HEK293 (cell line): ENCODE data around the gene SMIM43.
A peak's percentile ranks its signal among the peaks of the same experiment; 100 is the strongest.

ENCODE experiments used
- CTCF ChIA-PET: fragments of 350-600 bp; formaldehyde crosslinking; extraction: SDS; loops from one replicate; lab custom pipeline; 2021; ENCODE audit warnings: antibody characterized with exemption; lab: Yijun Ruan, JAX
- POLR2A ChIA-PET: fragments of 300-600 bp; formaldehyde crosslinking; extraction: SDS; loops from one replicate; lab custom pipeline; 2020; ENCODE audit warnings: antibody characterized with exemption, inconsistent platforms; lab: Yijun Ruan, JAX
- H3K27ac ChIP-seq: fragments of 200-500 bp; sonication (Bioruptor generic); 2 replicates; pipeline ENCODE4 v1.5.1; 2014; ENCODE audit warnings: low read depth, low read length, control low read depth, inconsistent platforms; ENCODE audit errors: extremely low read depth
- H3K36me3 ChIP-seq, 2 experiments: fragments of 200-500 bp in 1 of 2; sonication (Bioruptor generic) in 1 of 2; 1 replicate in 1 of 2; 2 replicates in 1 of 2; pipeline ENCODE4 v1.5.1; 2014 to 2017; ENCODE audit warnings: inconsistent platforms in 2 of 2, low read length in 2 of 2; ENCODE audit not compliant: control insufficient read depth in 2 of 2, insufficient read depth in 1 of 2
- H3K4me1 ChIP-seq: fragments of 200-500 bp; sonication (Bioruptor generic); 2 replicates; pipeline ENCODE4 v1.5.1; 2014; ENCODE audit warnings: mild to moderate bottlenecking, low read length, inconsistent platforms; ENCODE audit not compliant: control insufficient read depth, insufficient read depth
- H3K4me3 ChIP-seq: 2 replicates; pipeline ENCODE4 v1.5.1; 2011; ENCODE audit warnings: low read depth, mild to moderate bottlenecking, control low read depth, low read length, moderate library complexity
- H3K9me3 ChIP-seq: fragments of 200-500 bp; sonication (Bioruptor generic); 2 replicates; pipeline ENCODE4 v1.5.1; 2014; ENCODE audit warnings: low read depth, low read length, inconsistent platforms; ENCODE audit not compliant: control insufficient read depth, insufficient read depth
- KLF1 ChIP-seq: fragments of 450-650 bp; formaldehyde crosslinking; IDR thresholded peaks from 2 replicates; pipeline ENCODE4 v1.5.1; 2016; ENCODE audit warnings: missing biosample characterization, missing genetic modification characterization
- KLF10 ChIP-seq: fragments of 450-650 bp; IDR thresholded peaks from 2 replicates; pipeline ENCODE4 v1.5.1; 2018; ENCODE audit warnings: missing biosample characterization, mild to moderate bottlenecking, missing genetic modification characterization
- PRDM1 ChIP-seq: fragments of 450-650 bp; formaldehyde crosslinking; IDR thresholded peaks from 2 replicates; pipeline ENCODE4; 2016; ENCODE audit warnings: missing biosample characterization, missing genetic modification characterization
- SP7 ChIP-seq: fragments of 450-650 bp; formaldehyde crosslinking; IDR thresholded peaks from 2 replicates; pipeline ENCODE4 v1.5.1; 2016; ENCODE audit warnings: missing biosample characterization, missing genetic modification characterization
- ZBTB48 ChIP-seq: fragments of 450-650 bp; formaldehyde crosslinking; IDR thresholded peaks from 2 replicates; pipeline ENCODE4 v1.5.1; 2016; ENCODE audit warnings: missing biosample characterization, missing genetic modification characterization
- ZFHX2 ChIP-seq: fragments of 450-650 bp; formaldehyde crosslinking; conservative IDR thresholded peaks from 2 replicates; pipeline ENCODE4 v1.5.1; 2016; ENCODE audit warnings: missing biosample characterization, missing genetic modification characterization
- ZNF112 ChIP-seq: fragments of 450-650 bp; formaldehyde crosslinking; IDR thresholded peaks from 2 replicates; pipeline ENCODE4 v1.5.0; 2017; ENCODE audit warnings: missing biosample characterization, missing genetic modification characterization
- ZNF132 ChIP-seq: fragments of 450-650 bp; formaldehyde crosslinking; IDR thresholded peaks from 2 replicates; pipeline ENCODE4 v1.5.1; 2017; ENCODE audit warnings: missing biosample characterization, missing genetic modification characterization, borderline replicate concordance
- ZNF140 ChIP-seq: fragments of 450-650 bp; formaldehyde crosslinking; IDR thresholded peaks from 2 replicates; pipeline ENCODE4 v1.5.1; 2016; ENCODE audit warnings: missing biosample characterization, missing genetic modification characterization
- ZNF16 ChIP-seq: fragments of 450-650 bp; formaldehyde crosslinking; IDR thresholded peaks from 2 replicates; pipeline ENCODE4 v1.5.1; 2016; ENCODE audit warnings: low read depth, missing biosample characterization, missing genetic modification characterization
- ZNF214 ChIP-seq: fragments of 450-650 bp; formaldehyde crosslinking; IDR thresholded peaks from 2 replicates; pipeline ENCODE4 v1.5.1; 2017; ENCODE audit warnings: missing biosample characterization, mild to moderate bottlenecking, missing genetic modification characterization, borderline replicate concordance
- ZNF292 ChIP-seq: fragments of 450-650 bp; formaldehyde crosslinking; IDR thresholded peaks from 2 replicates; pipeline ENCODE4 v1.5.1; 2016; ENCODE audit warnings: low read depth, missing biosample characterization, missing genetic modification characterization, borderline replicate concordance
- ZNF350 ChIP-seq: fragments of 450-650 bp; formaldehyde crosslinking; IDR thresholded peaks from 2 replicates; pipeline ENCODE4 v1.5.0; 2017; ENCODE audit warnings: missing biosample characterization, mild to moderate bottlenecking, missing genetic modification characterization
- ZNF391 ChIP-seq: fragments of 450-650 bp; formaldehyde crosslinking; IDR thresholded peaks from 2 replicates; pipeline ENCODE4 v1.5.1; 2016; ENCODE audit warnings: low read depth, missing biosample characterization, missing genetic modification characterization, borderline replicate concordance
- ZNF404 ChIP-seq: fragments of 450-650 bp; formaldehyde crosslinking; IDR thresholded peaks from 2 replicates; pipeline ENCODE4 v1.5.1; 2017; ENCODE audit warnings: missing biosample characterization, missing genetic modification characterization
- ZNF473 ChIP-seq: fragments of 450-650 bp; formaldehyde crosslinking; IDR thresholded peaks from 2 replicates; pipeline ENCODE4 v1.5.1; 2017; ENCODE audit warnings: missing biosample characterization, missing genetic modification characterization
- ZNF544 ChIP-seq: fragments of 450-650 bp; formaldehyde crosslinking; IDR thresholded peaks from 2 replicates; pipeline ENCODE4 v1.5.0; 2017; ENCODE audit warnings: missing biosample characterization, missing genetic modification characterization
- ZNF610 ChIP-seq: fragments of 450-650 bp; formaldehyde crosslinking; IDR thresholded peaks from 2 replicates; pipeline ENCODE4 v1.5.1; 2016; ENCODE audit warnings: missing biosample characterization, missing genetic modification characterization, borderline replicate concordance
- ZNF76 ChIP-seq: fragments of 450-650 bp; formaldehyde crosslinking; IDR thresholded peaks from 2 replicates; pipeline ENCODE4; 2016; ENCODE audit warnings: low read depth, missing biosample characterization, missing genetic modification characterization, borderline replicate concordance
- ZNF830 ChIP-seq: fragments of 450-650 bp; IDR thresholded peaks from 2 replicates; pipeline ENCODE4 v1.5.0; 2018; ENCODE audit warnings: missing biosample characterization, missing genetic modification characterization, low read depth, mild to moderate bottlenecking, moderate library complexity
- TF ChIP-seq, protein P1 (sequence below): fragments of 450-650 bp; formaldehyde crosslinking; IDR thresholded peaks from 2 replicates; pipeline ENCODE4 v1.5.1; 2016; ENCODE audit warnings: missing biosample characterization, missing genetic modification characterization
- TF ChIP-seq, protein P2 (sequence below): fragments of 450-650 bp; formaldehyde crosslinking; IDR thresholded peaks from 2 replicates; pipeline ENCODE4 v1.5.1; 2017; ENCODE audit warnings: missing biosample characterization, mild to moderate bottlenecking, missing genetic modification characterization, moderate library complexity

SMIM43 gene

DNA sequence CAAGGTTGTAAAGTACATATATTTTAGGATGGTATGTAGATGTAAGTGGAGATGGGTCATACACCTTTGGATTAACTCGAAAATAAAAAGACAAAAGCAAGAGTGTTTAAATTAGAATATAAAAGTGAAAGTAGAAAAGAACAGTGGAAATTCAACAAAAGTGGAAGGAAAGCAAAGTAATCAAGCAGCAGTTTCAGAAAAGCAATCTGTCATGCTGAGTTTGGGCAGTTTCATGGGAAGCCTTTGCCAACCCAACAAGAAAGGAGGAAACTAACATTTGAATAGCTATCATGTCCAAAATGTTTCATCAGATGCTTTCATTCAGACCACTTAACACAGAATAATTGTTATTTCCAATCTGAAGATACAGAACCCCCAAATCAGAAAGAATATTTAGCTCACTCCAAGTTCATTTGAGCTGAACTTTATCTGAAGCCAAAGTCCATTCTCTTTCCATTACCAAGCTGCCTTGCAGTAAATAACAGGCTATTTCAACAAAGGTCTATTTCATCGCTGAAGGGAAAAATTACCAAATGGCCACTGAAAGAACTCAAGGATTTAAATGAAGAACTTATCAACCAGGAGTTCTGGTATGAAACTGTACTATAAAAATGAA is 34.4 kb upstream of the SMIM43 start:
- CTCF ChIA-PET: no interaction called here
- Histone ChIP-seq H3K9me3 (no peaks in the 10 kb centered on the region), H3K4me3 (no peak overlapping the region), H3K27ac (no peak overlapping the region), H3K4me1 (no peaks in the 10 kb centered on the region), H3K36me3 (peaks cover 10 to 23% of the 10 kb centered on the region in 2 experiments)
- TF ChIP-seq ZNF473 (tag by site-specific recombination) (no peak), PRDM1 (peak; percentile 82)
- POLR2A ChIA-PET: no interaction called here

DNA sequence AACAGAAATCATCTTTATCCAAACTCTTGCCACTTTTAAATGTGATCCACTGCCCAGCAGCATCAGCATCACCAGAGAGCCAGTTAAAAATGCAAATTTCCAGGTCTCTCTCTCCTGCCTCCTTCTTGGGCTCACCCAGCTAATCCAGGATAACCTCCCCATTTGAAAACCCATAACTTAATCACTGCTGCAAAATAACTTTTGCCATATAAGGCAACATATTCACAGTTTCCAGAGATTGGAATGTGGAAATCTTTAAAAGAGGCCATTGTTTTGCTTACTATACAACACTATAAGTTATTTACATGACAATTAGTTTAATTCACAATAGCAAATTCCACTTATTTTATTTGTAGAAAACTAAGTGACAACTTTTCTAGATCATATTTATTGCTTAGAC is 31.3 kb upstream of the SMIM43 start:
- no peaks in the 10 kb centered on the region for H3K36me3 ChIP-seq
- H3K4me1 ChIP-seq: no peaks in the 10 kb centered on the region
- H3K27ac ChIP-seq: no peak overlapping the region
- H3K9me3 ChIP-seq: no peaks in the 10 kb centered on the region
- H3K4me3 ChIP-seq: no peak overlapping the region
- no peak for TF ChIP-seq KLF10
- no peak for TF ChIP-seq ZNF214 (tag by site-specific recombination)
- no peak for TF ChIP-seq ZNF350 (tag by site-specific recombination)
- no peak for TF ChIP-seq PRDM1
- TF ChIP-seq ZNF16 (tag by site-specific recombination): no peak
- no peak for TF ChIP-seq ZNF391
- POLR2A ChIA-PET: no interaction called here
- CTCF ChIA-PET: no interaction called here

- H3K9me3 ChIP-seq: no peaks in the 10 kb centered on the region
- POLR2A ChIA-PET: no interaction called here
These were observed 29.7 kb upstream of the SMIM43 start for GRCh38 chr4:121794505-121795188.

More at GRCh38 chr4:121794505-121795188, 29.7 kb upstream of the SMIM43 start:
- TF ChIP-seq SP7 (tag by site-specific recombination) (no peak), ZNF132 (tag by site-specific recombination) (no peak), ZNF140 (tag by site-specific recombination) (no peak), ZNF76 (tag by site-specific recombination) (no peak), ZNF112 (no peak), ZNF830 (tag by site-specific recombination) (no peak), ZNF610 (tag by site-specific recombination) (no peak), ZNF292 (tag by site-specific recombination) (no peak), ZBTB48 (tag by site-specific recombination) (no peak), ZFHX2 (tag by site-specific recombination) (no peak), ZNF544 (no peak), KLF1 (no peak), ZNF404 (tag by site-specific recombination) (no peak)
- TF ChIP-seq, protein P1, sequence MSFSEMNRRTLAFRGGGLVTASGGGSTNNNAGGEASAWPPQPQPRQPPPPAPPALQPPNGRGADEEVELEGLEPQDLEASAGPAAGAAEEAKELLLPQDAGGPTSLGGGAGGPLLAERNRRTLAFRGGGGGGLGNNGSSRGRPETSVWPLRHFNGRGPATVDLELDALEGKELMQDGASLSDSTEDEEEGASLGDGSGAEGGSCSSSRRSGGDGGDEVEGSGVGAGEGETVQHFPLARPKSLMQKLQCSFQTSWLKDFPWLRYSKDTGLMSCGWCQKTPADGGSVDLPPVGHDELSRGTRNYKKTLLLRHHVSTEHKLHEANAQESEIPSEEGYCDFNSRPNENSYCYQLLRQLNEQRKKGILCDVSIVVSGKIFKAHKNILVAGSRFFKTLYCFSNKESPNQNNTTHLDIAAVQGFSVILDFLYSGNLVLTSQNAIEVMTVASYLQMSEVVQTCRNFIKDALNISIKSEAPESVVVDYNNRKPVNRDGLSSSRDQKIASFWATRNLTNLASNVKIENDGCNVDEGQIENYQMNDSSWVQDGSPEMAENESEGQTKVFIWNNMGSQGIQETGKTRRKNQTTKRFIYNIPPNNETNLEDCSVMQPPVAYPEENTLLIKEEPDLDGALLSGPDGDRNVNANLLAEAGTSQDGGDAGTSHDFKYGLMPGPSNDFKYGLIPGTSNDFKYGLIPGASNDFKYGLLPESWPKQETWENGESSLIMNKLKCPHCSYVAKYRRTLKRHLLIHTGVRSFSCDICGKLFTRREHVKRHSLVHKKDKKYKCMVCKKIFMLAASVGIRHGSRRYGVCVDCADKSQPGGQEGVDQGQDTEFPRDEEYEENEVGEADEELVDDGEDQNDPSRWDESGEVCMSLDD (tag by site-specific recombination): no peak
- TF ChIP-seq, protein P2, sequence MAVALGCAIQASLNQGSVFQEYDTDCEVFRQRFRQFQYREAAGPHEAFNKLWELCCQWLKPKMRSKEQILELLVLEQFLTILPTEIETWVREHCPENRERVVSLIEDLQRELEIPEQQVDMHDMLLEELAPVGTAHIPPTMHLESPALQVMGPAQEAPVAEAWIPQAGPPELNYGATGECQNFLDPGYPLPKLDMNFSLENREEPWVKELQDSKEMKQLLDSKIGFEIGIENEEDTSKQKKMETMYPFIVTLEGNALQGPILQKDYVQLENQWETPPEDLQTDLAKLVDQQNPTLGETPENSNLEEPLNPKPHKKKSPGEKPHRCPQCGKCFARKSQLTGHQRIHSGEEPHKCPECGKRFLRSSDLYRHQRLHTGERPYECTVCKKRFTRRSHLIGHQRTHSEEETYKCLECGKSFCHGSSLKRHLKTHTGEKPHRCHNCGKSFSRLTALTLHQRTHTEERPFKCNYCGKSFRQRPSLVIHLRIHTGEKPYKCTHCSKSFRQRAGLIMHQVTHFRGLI: no peak
- Histone ChIP-seq H3K27ac (no peak overlapping the region), H3K4me1 (no peaks in the 10 kb centered on the region), H3K4me3 (no peak overlapping the region), H3K36me3 (no peaks in the 10 kb centered on the region)
- CTCF ChIA-PET: no interaction called here
